ES-I3 (cell line): Measurements from ENCODE around the gene MOSMO.
"Not testable (repeated sequence)": the region's sequence is repeated elsewhere in the genome, so short reads cannot be mapped to it uniquely, and the experiment has no call there.

Source experiments
- H3K36me3 ChIP-seq: 2 replicates; pipeline ENCODE4 v1.6.1; 2013; ENCODE audit warnings: mild to moderate bottlenecking, low read length, control low read depth, moderate library complexity; ENCODE audit not compliant: insufficient read depth
- H3K4me1 ChIP-seq: 2 replicates; pipeline ENCODE4 v1.6.1; 2013; ENCODE audit warnings: mild to moderate bottlenecking, control low read depth, low read length; ENCODE audit not compliant: insufficient read depth
- H3K9ac ChIP-seq: 2 replicates; pipeline ENCODE4 v1.6.1; 2013; ENCODE audit warnings: low read depth, mild to moderate bottlenecking, low read length, moderate library complexity
- H3K9me3 ChIP-seq: 2 replicates; pipeline ENCODE4 v1.6.1; 2013; ENCODE audit warnings: mild to moderate bottlenecking, low read length, moderate library complexity; ENCODE audit not compliant: control insufficient read depth, insufficient read depth

The MOSMO gene

DNA sequence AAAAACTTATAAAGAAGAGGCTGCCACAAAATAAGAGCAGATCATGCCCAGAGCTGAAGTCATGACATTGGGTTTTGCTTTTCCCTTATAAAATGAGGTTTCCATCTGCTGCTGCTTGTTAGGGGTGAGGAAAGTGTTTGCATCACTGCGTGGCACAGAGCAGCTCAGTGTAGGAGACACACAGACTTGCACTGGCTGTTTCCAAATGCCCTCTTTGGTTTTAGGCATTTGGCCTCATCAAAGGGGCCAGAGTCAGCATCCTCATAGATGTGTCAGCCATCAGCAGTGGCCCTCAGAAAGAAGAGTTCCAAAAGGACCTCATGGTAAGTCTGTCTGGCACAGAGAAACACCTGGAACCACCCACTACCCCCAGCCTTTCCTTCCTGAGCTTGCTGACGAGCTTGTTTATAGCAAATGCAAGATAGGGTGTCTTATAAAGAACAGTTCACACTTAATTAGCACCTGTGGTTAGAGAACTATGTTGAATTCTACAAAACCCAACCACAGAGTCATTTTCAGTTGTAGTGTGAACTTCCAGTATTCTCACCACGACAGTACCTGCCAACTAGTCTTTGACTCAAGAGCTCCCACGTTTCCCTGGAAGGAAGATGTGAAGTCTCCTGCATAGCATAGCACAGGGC is 101.5 kb downstream of the MOSMO start:
- 0 out of 2 replicates have a peak, but pooled peaks cover under 1% of the 10 kb centered on the region for H3K4me1 ChIP-seq
- no peaks in the 10 kb centered on the region for H3K9me3 ChIP-seq
- no peaks in the 10 kb centered on the region for H3K36me3 ChIP-seq
- H3K9ac ChIP-seq: no peak overlapping the region

DNA sequence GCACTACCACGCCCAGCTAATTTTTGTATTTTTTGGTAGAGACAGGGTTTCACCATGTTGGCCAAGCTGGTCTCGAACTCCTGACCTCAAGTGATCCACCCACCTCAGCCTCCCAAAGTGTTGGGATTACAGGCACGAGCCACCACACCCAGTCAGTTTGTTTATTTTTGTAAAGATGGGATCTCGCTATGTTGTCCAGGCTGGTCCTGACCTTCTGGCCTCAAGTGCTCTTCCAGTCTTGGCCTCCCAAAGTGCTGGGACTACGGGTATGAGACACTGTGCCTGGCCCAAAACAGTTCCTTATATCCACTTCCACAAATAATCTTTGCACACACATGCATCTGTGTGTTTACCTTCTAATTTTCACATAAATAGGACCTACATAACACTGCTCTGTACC is 103.7 kb downstream of the MOSMO start:
- not testable (repeated sequence) for H3K4me1 ChIP-seq, H3K9ac ChIP-seq, H3K36me3 ChIP-seq, H3K9me3 ChIP-seq

DNA sequence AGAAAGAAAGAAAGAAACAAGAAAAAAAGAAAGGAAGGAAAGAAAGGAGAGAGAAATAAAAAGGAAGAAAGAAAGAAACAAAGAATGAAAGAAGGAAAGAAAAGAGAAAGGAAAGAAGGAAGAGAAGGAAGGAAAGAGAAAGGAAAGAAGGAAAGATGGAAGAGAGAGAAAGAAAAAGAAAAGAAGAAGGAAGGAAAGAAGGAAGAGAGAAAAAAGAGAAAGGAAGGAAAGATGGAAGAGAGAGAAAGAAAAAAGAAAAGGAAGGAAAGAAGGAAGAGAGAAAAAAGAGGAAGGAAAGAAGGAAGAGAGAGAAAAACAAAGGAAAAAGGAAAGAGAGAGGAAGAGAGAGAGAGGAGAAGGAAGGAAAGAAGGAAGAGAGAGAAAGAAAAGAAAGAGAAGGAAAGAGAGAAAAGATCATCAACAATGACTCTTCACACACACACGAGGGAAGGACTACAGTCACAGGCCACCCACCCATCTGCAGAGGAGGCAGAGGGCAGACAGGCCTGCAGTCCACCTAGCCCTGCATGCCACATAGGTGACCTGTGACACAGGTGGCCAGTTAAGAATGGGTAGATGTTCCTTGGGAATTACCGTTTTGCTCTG is 108.3 kb downstream of the MOSMO start:
- H3K9ac ChIP-seq: no peak overlapping the region
- no peaks in the 10 kb centered on the region for H3K9me3 ChIP-seq
- H3K4me1 ChIP-seq: no peaks in the 10 kb centered on the region
- no peaks in the 10 kb centered on the region for H3K36me3 ChIP-seq

DNA sequence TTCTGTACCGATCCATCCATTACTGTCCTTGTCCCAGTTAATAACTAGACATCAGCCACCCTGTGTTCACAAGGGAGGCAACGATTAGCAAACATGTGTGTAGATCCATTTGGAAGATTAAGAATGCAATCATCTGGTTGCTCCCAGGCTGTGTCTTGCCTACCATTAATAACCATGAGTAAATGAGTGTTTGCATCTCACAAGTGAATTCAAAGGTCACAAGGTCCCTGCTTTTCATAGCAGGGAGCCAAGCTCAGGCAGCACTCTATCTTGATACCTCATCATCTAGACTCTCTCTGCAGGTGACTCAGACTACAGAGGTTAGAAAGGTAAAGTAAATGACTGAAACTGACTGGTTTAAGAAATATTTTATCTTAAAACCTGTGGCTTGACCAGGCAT is 109.7 kb downstream of the MOSMO start:
- Histone ChIP-seq H3K9me3 (no peaks in the 10 kb centered on the region), H3K36me3 (no peaks in the 10 kb centered on the region), H3K9ac (no peak overlapping the region), H3K4me1 (no peaks in the 10 kb centered on the region)

DNA sequence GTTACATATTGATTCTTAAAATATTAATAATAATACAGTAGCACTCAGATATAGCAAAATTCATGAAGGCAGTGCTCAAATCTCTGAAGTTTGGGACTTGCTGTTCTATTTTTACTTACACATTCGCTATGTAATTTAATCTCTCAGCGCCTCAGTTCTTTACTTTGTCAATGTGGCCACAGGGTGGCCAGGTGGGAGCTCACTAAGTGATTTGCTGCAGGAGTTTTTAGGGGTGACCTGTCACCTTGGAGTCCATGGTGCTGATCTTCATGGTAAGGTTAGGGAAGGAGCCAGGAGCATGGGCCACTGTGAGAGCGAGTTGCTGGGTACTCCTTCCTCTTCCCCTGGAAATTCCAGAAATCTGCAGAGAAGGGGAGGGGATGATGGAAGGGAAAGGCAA is 112.5 kb downstream of the MOSMO start:
- Histone ChIP-seq H3K36me3 (no peaks in the 10 kb centered on the region), H3K4me1 (no peaks in the 10 kb centered on the region), H3K9ac (no peak overlapping the region), H3K9me3 (no peaks in the 10 kb centered on the region)

DNA sequence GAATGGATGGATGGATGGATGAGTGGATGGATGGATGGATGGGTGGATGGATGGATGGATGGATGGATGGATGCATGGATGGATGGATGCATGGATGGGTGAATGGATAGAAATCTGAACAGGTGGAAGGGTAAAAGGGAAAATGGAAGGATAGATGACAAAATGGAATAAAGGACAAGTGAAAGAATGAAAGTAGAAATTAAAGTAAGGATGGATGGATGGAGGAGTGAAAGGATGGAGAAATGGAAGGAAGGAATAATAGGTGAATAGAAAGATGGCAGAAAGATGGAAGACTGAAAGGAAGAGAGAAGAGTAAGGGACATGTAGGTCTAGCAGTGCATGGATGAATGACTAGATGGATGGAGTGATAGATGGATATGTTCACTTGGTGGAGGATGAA is 114.3 kb downstream of the MOSMO start:
- no peaks in the 10 kb centered on the region for H3K4me1 ChIP-seq
- H3K36me3 ChIP-seq: no peaks in the 10 kb centered on the region
- H3K9ac ChIP-seq: no peak overlapping the region

DNA sequence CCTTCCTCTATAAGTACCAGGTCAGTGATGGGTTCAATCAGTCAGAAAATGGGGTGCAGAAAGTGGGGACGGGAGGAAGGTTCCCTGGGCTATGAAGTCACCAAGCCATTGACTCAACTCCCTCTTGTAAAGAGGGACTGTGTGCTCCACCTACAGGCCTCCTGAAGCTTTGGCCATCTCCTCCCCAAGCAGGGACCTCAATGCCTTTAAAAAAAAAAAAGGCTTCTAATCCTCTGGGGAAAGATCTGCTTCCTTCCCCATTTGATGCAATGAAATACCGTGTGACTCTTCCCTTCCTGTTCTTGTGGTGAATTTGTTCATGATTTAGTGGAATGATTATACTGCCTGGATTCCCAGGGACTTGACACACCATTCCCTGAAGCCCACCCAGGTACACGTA is 115.2 kb downstream of the MOSMO start:
- Histone ChIP-seq H3K4me1 (no peaks in the 10 kb centered on the region), H3K9me3 (no peaks in the 10 kb centered on the region), H3K36me3 (no peaks in the 10 kb centered on the region), H3K9ac (no peak overlapping the region)

More for the DNA sequence above, 114.3 kb downstream of the MOSMO start:
- H3K9me3 ChIP-seq: no peaks in the 10 kb centered on the region

DNA sequence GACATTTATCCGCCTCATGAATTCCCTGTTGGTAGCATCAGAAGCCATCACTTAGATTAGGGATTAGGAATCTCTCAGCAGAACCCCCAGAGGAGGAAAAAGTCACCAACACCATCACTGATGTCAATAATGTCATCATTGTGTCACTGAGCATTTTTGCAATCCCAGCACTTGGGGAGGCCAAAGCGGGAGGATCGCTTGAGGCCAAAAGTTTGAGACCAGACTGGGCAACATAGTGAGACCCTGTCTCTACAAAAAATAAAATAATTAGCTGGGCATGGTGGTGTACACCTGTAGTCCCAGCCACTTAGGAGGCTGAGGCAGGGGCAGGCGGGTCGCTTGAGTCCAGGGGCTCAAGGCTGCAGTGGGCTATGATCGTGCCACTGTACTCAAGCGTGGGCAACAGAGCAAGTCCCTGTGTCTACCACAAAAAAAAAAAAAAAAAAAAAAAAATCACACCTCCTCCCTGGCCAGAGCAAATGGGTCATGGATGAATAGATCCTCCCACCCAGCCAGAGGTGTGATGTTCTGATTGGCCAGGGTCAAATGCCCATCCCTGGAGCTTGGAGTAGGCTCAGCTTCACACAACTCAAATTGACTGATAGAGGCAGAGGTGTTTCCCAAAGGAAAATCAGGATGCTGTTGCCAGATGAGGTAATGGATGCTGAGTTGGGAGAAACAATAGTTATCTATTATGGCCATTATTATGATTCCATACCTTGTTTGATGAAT is 116.0 kb downstream of the MOSMO start:
- Histone ChIP-seq H3K4me1 (no peaks in the 10 kb centered on the region), H3K9ac (no peak overlapping the region), H3K36me3 (no peaks in the 10 kb centered on the region), H3K9me3 (no peaks in the 10 kb centered on the region)

DNA sequence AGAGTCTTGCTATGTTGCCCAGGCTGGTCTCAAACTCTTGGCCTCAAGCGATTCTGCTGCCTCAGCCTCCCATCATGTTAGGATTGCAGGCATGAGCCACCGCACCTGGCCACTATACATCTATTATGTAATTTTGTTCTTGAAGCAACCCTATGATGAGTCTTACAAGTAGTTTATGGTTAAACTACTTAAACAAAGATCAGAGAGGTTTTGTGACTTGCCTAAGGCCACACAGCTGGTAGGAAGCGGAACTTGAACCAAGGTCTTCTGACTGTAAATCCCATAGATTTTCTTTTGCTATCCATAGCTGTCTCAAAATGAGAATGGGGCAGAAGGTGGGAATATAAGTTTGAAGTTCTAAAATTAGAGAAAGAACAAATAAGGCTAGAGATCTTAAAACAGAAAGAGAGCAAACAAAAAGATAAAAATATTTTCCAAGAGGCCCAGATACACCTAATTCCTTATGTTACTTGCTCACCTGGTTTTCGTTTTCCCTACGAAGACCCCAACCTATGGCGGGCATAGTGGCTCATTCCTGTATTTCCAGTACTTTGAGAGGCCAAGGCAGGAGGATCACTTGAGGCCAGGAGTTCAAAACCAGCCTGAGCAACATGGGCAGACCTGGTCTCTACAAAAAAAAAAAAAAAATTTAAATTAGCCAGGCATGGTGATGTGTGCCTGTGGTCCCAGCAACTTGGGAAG is 116.8 kb downstream of the MOSMO start:
- no peaks in the 10 kb centered on the region for H3K4me1 ChIP-seq
- H3K9me3 ChIP-seq: no peaks in the 10 kb centered on the region
- no peaks in the 10 kb centered on the region for H3K36me3 ChIP-seq
- H3K9ac ChIP-seq: no peak overlapping the region

DNA sequence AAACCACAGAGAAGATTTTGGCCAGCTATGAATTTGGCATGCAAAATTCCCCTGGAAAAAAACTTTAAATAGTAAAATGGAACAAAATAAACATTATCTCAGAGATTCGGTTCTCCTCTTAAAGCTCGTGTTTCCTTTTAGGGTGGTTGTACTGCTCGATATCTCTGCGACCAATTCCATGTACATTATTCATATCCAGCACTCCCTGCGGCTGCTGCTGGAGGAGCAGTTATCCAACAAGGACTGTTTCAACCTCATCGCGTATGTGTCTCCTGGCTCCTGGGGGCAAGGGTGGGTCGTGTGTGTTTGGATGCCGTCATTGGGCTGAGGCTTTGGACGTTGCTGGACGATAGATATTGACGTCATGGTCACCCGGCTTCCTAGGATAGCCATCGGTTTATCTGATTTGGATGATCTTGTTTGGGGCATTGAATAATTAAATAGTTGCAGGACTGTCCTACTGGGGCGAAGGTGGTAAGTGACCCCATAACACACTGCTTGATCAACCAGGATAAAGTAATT is 118.2 kb downstream of the MOSMO start:
- Histone ChIP-seq H3K9ac (no peak overlapping the region), H3K4me1 (no peaks in the 10 kb centered on the region), H3K9me3 (no peaks in the 10 kb centered on the region), H3K36me3 (no peaks in the 10 kb centered on the region)

DNA sequence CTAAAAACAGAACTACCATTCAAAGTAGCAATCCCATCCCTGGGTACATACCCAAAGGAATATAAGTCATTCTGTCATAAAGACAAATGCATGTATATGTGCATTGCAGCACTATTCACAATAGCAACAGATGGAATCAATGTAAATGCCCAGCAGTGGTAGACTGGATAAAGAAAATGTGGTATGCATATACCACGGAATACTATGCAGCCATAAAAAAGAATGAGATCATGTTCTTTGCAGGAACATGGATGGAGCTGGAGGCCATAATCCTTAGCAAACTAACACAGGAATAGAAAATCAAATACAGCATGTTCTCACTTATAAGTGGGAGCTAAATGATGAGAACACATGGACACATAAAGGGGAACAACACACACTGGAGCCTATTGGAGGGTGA is 120.6 kb downstream of the MOSMO start:
- not testable (repeated sequence) for H3K36me3 ChIP-seq, H3K4me1 ChIP-seq, H3K9ac ChIP-seq, H3K9me3 ChIP-seq

DNA sequence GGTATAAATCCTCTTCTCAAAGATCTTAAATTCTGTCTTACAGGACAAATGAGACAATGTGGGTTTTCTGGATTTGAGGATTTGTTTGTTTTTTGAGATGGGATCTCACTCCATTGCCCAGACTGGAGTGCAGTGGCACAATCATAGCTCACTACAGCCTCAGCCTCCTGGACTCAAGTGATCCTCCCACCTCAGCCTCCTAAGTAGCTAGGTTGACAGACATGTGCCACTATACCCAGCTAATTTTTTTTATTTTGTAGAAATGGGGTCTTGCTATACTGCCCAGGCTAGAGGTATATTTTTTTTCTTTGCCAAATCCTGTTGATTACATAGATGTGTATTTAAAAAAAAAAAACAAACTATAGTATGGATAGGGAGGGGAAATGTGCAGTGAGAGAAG is 122.6 kb downstream of the MOSMO start:
- H3K36me3 ChIP-seq: no peaks in the 10 kb centered on the region
- H3K9me3 ChIP-seq: no peaks in the 10 kb centered on the region
- no peak overlapping the region for H3K9ac ChIP-seq
- H3K4me1 ChIP-seq: no peaks in the 10 kb centered on the region

DNA sequence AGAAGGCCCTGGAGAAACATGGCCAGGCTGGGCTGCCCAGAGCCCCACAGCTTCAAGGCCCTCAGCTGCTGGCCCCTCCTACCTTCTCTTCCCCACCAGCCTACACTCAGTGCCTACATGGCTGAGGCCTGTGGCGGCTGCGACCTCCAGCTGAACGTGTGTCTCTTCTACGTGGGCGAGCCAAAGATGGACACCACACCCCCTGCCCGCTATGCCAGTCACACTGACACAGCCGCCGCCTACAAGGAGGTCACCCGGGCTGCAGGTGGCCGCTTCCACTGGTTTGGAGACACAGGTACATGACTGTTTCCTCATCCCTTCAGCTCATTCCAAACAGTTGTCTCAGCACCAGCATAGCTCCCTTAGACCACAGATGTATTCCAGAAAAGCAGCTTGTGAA is 124.9 kb downstream of the MOSMO start:
- no peaks in the 10 kb centered on the region for H3K36me3 ChIP-seq
- H3K9me3 ChIP-seq: no peaks in the 10 kb centered on the region
- H3K9ac ChIP-seq: no peak overlapping the region
- no peaks in the 10 kb centered on the region for H3K4me1 ChIP-seq
